Caco-2 (cell line): Measurements from ENCODE around the gene NLK. TPM values are rescaled to one million over a fixed set of nuclear protein-coding genes. Genes with fewer than 3 reads are reported as not detected.
"Not testable (repeated sequence)": the region's sequence is repeated elsewhere in the genome, so short reads cannot be mapped to it uniquely, and the experiment has no call there.

ENCODE experiments used
- BruUV-seq: library from RNA; stranded (reverse); fragments of 400-500 nt; replicated peaks from 2 replicates; lab custom pipeline; 2021; lab: Mats Ljungman, UMichigan
- CTCF ChIA-PET: fragments of 300-600 bp; sonication (Branson Sonifier 250); formaldehyde crosslinking; loops from one replicate; lab custom pipeline; 2022; ENCODE audit warnings: antibody characterized with exemption; lab: Charles Lee
- POLR2A ChIA-PET: fragments of 300-600 bp; sonication (Branson Sonifier 250); formaldehyde crosslinking; loops from one replicate; lab custom pipeline; 2022; ENCODE audit warnings: antibody characterized with exemption; lab: Charles Lee
- DNase-seq, 2 experiments: peaks; one replicate each; pipeline versions ENCODE4 v3.0.0 to v3.0.0-alpha.2; 2020 to 2022
- H3K27me3 ChIP-seq: replicated peaks from 2 replicates; pipeline ENCODE4 v1.6.0; 2011; ENCODE audit warnings: low read length; ENCODE audit not compliant: control insufficient read depth, insufficient read depth
- H3K36me3 ChIP-seq: 2 replicates; pipeline ENCODE4 v1.5.1; 2011; ENCODE audit warnings: low read length; ENCODE audit not compliant: control insufficient read depth, insufficient read depth
- H3K4me1 ChIP-seq: fragments of 250-450 bp; sonication (Bioruptor Pico); 2 replicates; pipeline ENCODE4 v1.5.1; 2020; ENCODE audit warnings: mild to moderate bottlenecking
- H3K4me3 ChIP-seq: 2 replicates; pipeline ENCODE4 v1.5.1; 2011; ENCODE audit warnings: low read depth, mild to moderate bottlenecking, control low read depth, low read length
- H3K9me3 ChIP-seq: fragments of 250-450 bp; sonication (Bioruptor Pico); 2 replicates; pipeline ENCODE4 v1.5.1; 2020; ENCODE audit warnings: mild to moderate bottlenecking, moderate library complexity
- H3K27ac Mint-ChIP-seq: one replicate; pipeline ENCODE4 v1.8.0; 2022; ENCODE audit warnings: mixed read lengths; ENCODE audit not compliant: unreplicated experiment
- H3K27me3 Mint-ChIP-seq: one replicate; pipeline ENCODE4 v1.8.0; 2022; ENCODE audit warnings: mixed read lengths; ENCODE audit not compliant: insufficient read depth, unreplicated experiment
- H3K36me3 Mint-ChIP-seq: one replicate; pipeline ENCODE4 v1.8.0; 2022; ENCODE audit warnings: mild to moderate bottlenecking, mixed read lengths; ENCODE audit not compliant: insufficient read depth, unreplicated experiment
- H3K4me1 Mint-ChIP-seq: one replicate; pipeline ENCODE4 v1.8.0; 2022; ENCODE audit warnings: low read depth, mixed read lengths; ENCODE audit not compliant: unreplicated experiment
- H3K4me3 Mint-ChIP-seq: one replicate; pipeline ENCODE4 v1.8.0; 2022; ENCODE audit warnings: mild to moderate bottlenecking, moderate library complexity, mixed read lengths; ENCODE audit not compliant: unreplicated experiment
- H3K9me3 Mint-ChIP-seq: one replicate; pipeline ENCODE4 v1.8.0; 2022; ENCODE audit warnings: mixed read lengths; ENCODE audit not compliant: unreplicated experiment
- intact Hi-C: fragments of 100-400 bp; cut with micrococcal nuclease; formaldehyde crosslinking; loops from one replicate; pipeline ENCODE4 v1.10.0; 2022; ENCODE audit not compliant: unreplicated experiment
- total RNA-seq: library from RNA; stranded (reverse); gene quantifications from 2 replicates; pipeline ENCODE4 v1.2.3, GENCODE V29; 2022
- TF ChIP-seq, protein P1 (sequence below), 2 experiments: fragments of 200-600 bp in 1 of 2; IDR thresholded peaks; 1 replicate in 1 of 2; 2 replicates in 1 of 2; pipeline versions ENCODE4 v1.5.1 to v1.8.0; 2011 to 2022; ENCODE audit warnings: antibody characterized with exemption in 1 of 2, control low read depth in 1 of 2, inconsistent platforms in 1 of 2, low read depth in 1 of 2, low read length in 1 of 2, mild to moderate bottlenecking in 1 of 2, moderate library complexity in 1 of 2; ENCODE audit not compliant: insufficient read depth in 1 of 2, severe bottlenecking in 1 of 2, unreplicated experiment in 1 of 2

The NLK gene
- total RNA-seq, 1 experiment from 2014 or later: 87.3 TPM

GRCh38 chr17:28097254-28097653 is 54.8 kb downstream of the NLK start:
- Mint-ChIP-seq H3K9me3 (peaks cover 10% of the 10 kb centered on the region), H3K36me3 (peaks cover 9% of the 10 kb centered on the region), H3K4me1 (peaks cover 15% of the 10 kb centered on the region), H3K4me3 (no peak overlapping the region), H3K27ac (no peak overlapping the region), H3K27me3 (no peaks in the 10 kb centered on the region)
- Histone ChIP-seq H3K4me3 (no peak overlapping the region), H3K27me3 (no peaks in the 10 kb centered on the region), H3K36me3 (no peaks in the 10 kb centered on the region), H3K4me1 (peaks cover 18% of the 10 kb centered on the region), H3K9me3 (no peaks in the 10 kb centered on the region)
- CTCF ChIA-PET: no interaction called here
- BruUV-seq: no TSS peak
- POLR2A ChIA-PET: no interaction called here
- TF ChIP-seq, protein P1, sequence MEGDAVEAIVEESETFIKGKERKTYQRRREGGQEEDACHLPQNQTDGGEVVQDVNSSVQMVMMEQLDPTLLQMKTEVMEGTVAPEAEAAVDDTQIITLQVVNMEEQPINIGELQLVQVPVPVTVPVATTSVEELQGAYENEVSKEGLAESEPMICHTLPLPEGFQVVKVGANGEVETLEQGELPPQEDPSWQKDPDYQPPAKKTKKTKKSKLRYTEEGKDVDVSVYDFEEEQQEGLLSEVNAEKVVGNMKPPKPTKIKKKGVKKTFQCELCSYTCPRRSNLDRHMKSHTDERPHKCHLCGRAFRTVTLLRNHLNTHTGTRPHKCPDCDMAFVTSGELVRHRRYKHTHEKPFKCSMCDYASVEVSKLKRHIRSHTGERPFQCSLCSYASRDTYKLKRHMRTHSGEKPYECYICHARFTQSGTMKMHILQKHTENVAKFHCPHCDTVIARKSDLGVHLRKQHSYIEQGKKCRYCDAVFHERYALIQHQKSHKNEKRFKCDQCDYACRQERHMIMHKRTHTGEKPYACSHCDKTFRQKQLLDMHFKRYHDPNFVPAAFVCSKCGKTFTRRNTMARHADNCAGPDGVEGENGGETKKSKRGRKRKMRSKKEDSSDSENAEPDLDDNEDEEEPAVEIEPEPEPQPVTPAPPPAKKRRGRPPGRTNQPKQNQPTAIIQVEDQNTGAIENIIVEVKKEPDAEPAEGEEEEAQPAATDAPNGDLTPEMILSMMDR (IDR thresholded peaks at IDR 0.05; ENCODE audit: insufficient read depth in 1 of 2, low read depth in 1 of 2, low read length in 1 of 2, severe bottlenecking in 1 of 2, unreplicated experiment in 1 of 2): no peak
- intact Hi-C loops: loop anchor here (10.0 kb wide), 1 partner anchor 228 kb away; no protein-coding TSS in a partner anchor
- no peak for DNase-seq

DNA sequence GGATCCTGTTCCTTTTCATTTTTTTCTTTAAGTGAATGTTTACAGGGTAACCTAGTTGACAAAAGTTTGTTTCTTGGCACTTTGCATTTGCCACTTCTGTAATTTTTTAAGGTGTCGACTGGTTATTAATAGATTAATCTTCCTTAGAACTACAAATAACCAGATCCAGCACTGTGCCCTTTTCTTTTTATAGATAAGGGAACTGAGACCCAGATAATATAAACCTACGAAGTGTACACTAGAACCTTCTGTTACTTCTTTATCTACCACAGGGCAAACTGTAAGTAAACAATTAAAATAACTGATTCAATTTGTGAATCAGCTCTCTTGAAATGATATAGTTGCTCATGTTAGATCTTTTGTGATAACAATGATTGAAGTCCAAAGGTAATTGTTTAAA is 55.4 kb downstream of the NLK start:
- H3K9me3 Mint-ChIP-seq: peaks cover 10% of the 10 kb centered on the region
- no TSS peak for BruUV-seq
- H3K27ac Mint-ChIP-seq: no peak overlapping the region
- POLR2A ChIA-PET: no interaction called here
- TF ChIP-seq, protein P1 (IDR thresholded peaks at IDR 0.05; ENCODE audit: insufficient read depth in 1 of 2, low read depth in 1 of 2, low read length in 1 of 2, severe bottlenecking in 1 of 2, unreplicated experiment in 1 of 2): no peak
- H3K27me3 Mint-ChIP-seq: no peaks in the 10 kb centered on the region
- Histone ChIP-seq H3K4me3 (no peak overlapping the region), H3K9me3 (no peaks in the 10 kb centered on the region), H3K36me3 (no peaks in the 10 kb centered on the region), H3K27me3 (no peaks in the 10 kb centered on the region), H3K4me1 (peaks cover 16% of the 10 kb centered on the region)
- H3K36me3 Mint-ChIP-seq: peaks cover 9% of the 10 kb centered on the region
- no peak for DNase-seq
- H3K4me1 Mint-ChIP-seq: peaks cover 15% of the 10 kb centered on the region
- intact Hi-C loops: loop anchor here (10.0 kb wide), 1 partner anchor 227 kb away; no protein-coding TSS in a partner anchor
- no peak overlapping the region for H3K4me3 Mint-ChIP-seq
- CTCF ChIA-PET: no interaction called here

DNA sequence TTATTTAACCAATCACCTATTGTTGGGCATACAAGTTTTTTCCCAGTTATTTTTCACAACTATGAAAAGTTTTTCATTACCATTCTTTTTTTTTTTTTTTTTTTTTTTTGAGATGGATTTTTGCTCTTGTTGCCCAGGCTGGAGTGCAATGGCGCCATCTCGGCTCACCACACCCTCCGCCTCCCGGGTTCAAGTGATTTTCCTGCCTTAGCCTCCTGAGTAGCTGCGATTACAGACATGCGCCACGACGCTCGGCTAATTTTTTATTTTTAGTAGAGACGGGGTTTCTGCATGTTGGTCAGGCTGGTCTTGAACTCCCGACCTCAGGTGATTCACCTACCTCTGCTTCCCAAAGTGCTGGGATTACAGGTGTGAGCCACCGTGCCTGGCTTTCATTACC is 56.1 kb downstream of the NLK start:
- intact Hi-C loops: loop anchor here (10.0 kb wide), 1 partner anchor 226 kb away; no protein-coding TSS in a partner anchor
- peaks cover 13% of the 10 kb centered on the region for H3K4me1 ChIP-seq
- H3K36me3 ChIP-seq, CTCF ChIA-PET, POLR2A ChIA-PET, H3K4me3 Mint-ChIP-seq, H3K27me3 ChIP-seq, H3K9me3 Mint-ChIP-seq, H3K9me3 ChIP-seq, H3K36me3 Mint-ChIP-seq, H3K27ac Mint-ChIP-seq, BruUV-seq, DNase-seq, H3K27me3 Mint-ChIP-seq, H3K4me3 ChIP-seq: not testable (repeated sequence)
- peaks cover 18% of the 10 kb centered on the region for H3K4me1 Mint-ChIP-seq
